Measurements from ENCODE around the gene PRKCE.

DNA sequence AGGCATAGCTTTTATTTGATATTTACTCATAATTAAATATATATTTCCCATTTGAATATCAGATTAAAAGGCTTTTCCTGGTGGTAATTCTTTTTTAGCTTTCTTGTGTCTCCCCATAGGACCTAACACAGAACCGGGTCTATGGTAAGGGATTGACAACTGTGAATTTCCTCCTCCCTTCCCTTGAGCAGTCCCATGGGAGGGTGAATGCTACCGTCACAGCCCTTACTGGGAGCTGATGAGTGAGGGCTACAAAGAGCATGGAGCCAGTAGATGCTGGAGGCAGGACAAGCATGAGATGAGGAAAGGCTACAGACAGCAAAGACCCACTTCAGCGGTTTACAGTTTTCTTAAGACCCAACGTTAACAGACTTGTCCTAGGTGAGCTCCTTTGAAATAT, 475.1 kb downstream of the PRKCE start:
- TF ChIP-seq, protein P1, sequence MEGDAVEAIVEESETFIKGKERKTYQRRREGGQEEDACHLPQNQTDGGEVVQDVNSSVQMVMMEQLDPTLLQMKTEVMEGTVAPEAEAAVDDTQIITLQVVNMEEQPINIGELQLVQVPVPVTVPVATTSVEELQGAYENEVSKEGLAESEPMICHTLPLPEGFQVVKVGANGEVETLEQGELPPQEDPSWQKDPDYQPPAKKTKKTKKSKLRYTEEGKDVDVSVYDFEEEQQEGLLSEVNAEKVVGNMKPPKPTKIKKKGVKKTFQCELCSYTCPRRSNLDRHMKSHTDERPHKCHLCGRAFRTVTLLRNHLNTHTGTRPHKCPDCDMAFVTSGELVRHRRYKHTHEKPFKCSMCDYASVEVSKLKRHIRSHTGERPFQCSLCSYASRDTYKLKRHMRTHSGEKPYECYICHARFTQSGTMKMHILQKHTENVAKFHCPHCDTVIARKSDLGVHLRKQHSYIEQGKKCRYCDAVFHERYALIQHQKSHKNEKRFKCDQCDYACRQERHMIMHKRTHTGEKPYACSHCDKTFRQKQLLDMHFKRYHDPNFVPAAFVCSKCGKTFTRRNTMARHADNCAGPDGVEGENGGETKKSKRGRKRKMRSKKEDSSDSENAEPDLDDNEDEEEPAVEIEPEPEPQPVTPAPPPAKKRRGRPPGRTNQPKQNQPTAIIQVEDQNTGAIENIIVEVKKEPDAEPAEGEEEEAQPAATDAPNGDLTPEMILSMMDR (IDR thresholded peaks at IDR 0.05) = no peak
- no peak for TF ChIP-seq POLR2A (IDR thresholded peaks at IDR 0.05)
- TF ChIP-seq EP300 (IDR thresholded peaks at IDR 0.05) = no peak
